ENCODE measurements around the gene COX8C. TPM values are rescaled to one million over a fixed set of nuclear protein-coding genes. Genes with fewer than 3 reads are reported as not detected.

Gene COX8C
- not detected in 2 replicates for total RNA-seq

GRCh38 chr14:93346926-93347721, at the start of gene COX8C:
Gene COX8C, plus strand, starts transcription at chr14:93347182. Its CDS starts 87 bp downstream, at chr14:93347269.

GRCh38 chr14:93332853-93333630, 13.9 kb upstream of the COX8C start, which contains the start of gene BTBD7:
Gene BTBD7, minus strand, starts transcription at chr14:93333036. Its CDS starts 36,985 bp downstream, at chr14:93296051.

Small RNAs within 50 kb of the gene (small RNA-seq; reads per million reads assigned to genes)
- gene RF00019: not detected

Other genes with a start within 250 kb of the COX8C start
- 25.8 and 46.4 TPM in 2 replicates for gene ITPK1, start 231.3 kb upstream of the COX8C start, total RNA-seq
- gene MOAP1, start 162.3 kb upstream of the COX8C start, total RNA-seq: 12.0 and 14.8 TPM in 2 replicates
- gene LYSET, start 161.9 kb upstream of the COX8C start, total RNA-seq: 4.7 and 4.9 TPM in 2 replicates
- gene GON7, start 140.1 kb upstream of the COX8C start, total RNA-seq: 6.8 and 8.4 TPM in 2 replicates
- gene UBR7, start 139.9 kb upstream of the COX8C start, total RNA-seq: 15.1 and 18.3 TPM in 2 replicates
- 34.2 and 42.5 TPM in 2 replicates for gene BTBD7, start 14.1 kb upstream of the COX8C start, total RNA-seq
- gene UNC79, start 83.8 kb downstream of the COX8C start, total RNA-seq: 0.12 and 0.16 TPM in 2 replicates

Data from hair follicle dermal papilla cell (primary cell).